GM19035 (cell line): ENCODE data around the gene CFAP45.
"Not testable (repeated sequence)": the region's sequence is repeated elsewhere in the genome, so short reads cannot be mapped to it uniquely, and the experiment has no call there.

Source experiments
- ATAC-seq: cut with Tn5 transposase; IDR thresholded peaks from one replicate; pipeline ENCODE4 v1.9.1; 2021; ENCODE audit not compliant: unreplicated experiment

The CFAP45 gene

DNA sequence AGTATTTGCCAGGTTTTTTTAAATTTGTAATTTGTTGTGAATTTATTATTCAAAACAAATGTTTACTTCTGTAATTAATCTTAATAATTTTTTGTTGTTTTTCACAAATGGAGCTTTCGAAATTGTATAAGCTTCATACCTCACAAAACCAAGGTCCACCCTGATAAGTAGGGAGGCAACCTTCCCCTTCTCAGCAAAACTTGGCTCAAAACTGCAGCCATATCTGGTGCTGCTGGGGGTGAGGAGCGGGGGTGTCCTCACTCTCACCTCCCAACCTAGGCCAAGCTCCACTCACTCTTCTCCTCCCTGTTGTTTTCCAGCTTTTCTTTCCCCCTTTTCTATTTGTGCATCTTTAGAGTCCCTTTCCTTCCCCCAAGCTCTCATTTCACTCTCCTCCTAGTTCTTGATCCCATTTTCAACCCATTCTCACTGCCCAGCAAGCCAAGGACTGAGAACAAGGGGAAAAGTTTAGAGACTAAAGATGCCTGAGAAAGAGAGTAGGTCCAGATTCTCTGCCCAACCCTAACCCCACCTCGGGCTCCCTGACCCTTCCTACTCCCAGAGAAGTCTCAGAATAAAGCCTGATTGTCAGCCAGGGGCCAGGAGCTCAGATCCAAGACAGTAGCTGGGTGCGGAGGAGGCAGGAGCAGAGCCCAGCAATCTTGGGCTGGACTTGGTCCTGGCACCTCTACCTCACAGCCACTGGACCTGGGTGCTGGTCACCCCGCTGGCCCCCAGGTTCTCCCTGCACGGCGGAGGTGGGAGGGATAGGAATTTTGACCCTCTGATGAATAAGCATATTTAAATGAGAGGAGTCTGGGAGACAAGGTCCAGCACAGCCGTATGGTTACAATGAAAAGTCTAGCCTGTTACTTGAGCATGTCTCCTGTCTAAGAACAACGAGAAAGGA, 8.3 kb upstream of the CFAP45 start:
- no peak for ATAC-seq

DNA sequence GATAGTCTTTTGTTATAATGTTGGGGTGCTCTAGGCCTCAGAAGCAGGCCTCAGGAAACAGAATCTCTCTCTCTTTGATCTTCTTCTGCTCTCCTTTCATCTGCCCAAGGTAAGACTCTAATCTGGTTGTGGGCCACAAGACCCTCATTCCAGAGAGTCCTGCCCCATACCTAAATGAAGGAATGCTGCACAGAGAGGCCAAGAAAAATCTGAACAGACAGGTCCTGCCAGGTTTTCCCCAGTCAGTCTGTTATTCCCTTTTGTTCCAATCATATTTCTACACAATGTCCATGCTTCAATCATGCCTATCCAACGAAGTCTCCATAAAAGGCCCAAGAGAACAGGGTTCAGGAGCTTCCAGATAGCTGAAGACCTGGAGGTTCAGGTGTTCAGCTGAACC, 7.0 kb upstream of the CFAP45 start:
- ATAC-seq = no peak

DNA sequence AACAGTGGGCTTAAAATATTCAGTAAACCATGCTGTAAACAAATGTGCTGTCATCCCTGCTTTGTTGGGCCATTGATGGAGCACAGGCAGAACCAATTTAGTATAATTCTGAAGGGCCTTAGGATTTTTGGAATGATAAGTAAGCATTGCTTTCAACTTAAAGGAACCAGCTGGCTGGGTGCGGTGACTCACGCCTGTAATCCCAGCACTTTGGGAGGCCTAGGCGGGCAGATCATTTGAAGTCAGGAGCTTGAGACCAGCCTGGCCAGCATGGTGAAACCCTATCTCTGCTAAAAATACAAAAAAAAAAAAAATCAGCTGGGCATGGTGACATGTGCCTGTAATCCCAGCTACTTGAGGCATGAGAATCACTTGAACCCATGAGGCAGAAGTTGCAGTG, 4.1 kb upstream of the CFAP45 start:
- ATAC-seq = not testable (repeated sequence)

DNA sequence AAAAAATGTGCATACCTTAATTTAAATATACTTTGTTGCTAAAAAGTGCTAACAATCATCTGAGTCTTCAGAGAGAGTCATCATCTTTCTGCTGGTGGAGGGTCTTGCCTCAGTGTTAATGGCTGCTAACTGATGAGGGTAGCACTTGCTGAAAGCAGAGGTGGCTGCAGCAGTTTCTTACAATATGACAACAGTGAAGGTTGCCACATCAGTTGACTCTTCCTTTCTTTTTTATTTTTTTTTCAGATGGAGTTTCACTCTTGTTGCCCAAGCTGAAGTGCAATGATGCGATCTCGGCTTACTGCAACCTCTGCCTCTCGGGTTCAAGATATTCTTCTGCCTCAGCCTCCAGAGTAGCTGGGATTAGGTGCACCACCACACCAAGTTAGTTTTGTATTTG, 2.6 kb upstream of the CFAP45 start:
- no peak for ATAC-seq

DNA sequence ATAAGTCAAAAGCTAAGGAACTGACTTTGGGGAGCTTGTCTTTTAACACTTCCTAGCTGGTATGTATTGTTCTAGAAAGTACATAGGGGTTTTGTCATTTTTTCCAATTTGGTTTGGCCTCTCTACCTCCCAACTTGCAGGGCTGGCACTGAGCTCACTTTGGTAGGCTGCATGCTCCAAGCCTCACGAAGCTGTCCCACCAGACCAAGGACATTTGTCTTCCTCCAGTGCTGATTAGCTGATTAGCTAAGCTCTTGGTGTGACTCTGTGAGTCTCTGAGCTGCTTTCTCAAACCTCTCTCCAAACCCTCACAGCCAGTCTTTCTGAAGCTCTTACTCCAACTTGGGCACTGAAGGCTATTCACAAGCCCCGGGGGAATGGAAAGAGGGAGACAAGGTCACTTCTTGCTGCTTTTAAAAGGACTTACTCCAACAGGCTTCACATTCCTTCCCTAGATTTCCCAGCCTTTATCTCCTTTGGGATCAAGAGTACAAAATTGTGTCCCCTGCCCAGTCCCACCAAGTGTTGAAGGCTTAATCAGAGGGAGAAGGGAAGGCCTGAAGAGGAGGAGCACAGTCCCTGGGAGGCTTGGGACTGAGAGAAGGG, 893 bp upstream of the CFAP45 start:
- ATAC-seq = no peak

DNA sequence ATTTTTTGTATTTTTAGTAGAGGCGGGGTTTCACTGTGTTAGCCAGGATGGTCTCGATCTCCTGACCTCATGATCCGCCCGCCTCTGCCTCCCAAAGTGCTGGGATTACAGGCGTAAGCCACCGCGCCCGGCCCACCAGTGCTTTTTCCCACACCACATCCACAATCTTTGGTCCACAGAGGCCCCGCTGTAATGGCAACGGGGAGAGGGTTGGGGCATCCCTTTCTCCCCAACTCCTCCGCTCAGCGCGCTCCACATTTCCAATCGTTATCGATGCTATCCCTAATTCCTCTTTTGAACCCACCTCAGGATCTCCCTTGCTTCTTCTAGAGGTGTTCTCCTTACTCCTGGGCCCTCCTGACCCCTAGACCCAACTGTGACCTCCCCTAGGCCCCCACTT, 331 bp downstream of the CFAP45 start:
- ATAC-seq = not testable (repeated sequence)

DNA sequence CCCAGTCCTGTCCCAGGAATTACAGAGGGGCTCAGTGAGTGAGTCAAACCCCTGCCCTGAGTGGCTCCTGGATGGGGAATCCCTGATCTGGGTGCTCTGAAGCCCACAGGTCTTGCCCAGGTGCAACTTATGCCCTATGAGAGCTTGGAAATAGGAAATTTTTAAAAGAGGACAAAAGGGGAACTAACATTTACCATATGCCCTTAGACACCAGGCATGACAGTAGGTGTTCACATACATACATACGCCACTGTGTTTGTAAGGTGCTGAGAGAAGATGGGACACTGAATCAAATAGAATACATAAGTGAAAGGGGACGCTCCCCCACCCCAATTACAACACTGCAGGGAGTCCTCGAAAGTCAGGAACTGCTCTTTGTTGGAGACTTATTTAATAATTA, 1.4 kb downstream of the CFAP45 start:
- ATAC-seq = no peak

DNA sequence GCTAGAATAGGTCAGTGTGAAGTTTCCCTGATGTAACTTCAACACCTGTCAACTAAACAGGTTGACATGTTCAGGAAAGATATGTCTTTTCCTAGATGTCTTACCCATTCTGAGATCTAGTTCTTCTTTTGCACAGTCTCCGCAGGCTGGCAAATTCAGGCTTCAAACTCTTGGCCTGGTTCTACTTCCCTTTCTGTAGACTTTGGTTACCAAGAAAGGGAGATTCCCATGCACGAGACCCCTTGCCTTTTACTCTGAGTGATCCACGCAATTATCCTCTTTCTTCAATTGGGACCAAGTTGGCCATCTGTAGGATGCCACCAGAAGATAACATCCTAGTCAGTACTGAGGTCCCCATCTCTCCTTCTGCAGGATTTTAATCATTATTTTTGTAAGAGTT, 2.0 kb downstream of the CFAP45 start:
- ATAC-seq = no peak

DNA sequence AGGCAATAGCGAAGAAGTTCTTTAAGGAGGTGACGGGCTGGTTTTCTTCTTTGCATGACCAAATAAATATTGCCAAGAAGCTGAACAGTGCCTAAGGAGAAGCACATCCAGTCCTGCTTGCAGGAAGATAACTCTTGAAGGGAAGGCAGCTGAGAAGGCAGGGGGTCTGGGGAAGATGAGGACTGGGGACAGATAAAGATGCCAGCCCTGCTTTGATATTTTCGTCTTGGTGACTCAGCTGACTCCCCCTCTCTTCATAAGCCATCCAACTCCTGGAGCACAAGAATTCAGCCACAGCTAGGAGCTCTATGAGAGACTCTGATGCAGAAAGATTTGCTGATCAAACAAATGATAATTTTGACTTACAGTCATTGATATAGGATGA, 3.4 kb downstream of the CFAP45 start:
- ATAC-seq = no peak

DNA sequence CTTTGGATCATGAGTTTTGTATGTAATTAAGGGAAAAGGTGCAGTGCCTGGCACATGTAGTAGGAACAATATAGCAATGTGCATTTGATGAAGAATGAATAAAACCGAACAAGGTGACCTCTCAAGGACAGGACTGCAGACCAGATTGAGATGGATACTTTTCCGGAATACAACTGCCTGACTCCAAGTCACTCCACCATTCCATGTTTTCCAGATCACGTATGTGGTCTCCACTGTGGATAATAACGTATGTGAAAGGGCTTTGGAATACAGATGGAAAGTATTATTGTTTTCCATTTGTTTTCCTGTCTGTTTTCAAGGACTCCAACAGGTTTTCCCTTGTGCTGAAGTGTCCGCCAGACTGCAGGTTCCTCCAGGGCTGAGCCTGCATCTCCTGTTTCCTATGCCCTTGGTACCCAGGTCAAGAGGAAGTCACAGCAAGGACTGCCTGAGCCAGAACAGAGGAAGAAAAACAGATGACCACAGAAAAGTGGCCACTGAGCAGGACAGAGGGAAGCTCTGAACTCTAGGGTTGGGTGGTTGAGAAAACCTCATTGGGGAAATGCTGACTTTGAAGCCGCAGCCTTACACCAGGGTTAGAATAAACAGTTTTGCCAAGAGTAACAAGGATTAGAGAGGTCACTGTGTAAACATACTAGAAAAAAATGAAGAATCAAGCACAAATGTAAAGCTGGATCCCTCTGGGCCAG, 4.0 kb downstream of the CFAP45 start:
- no peak for ATAC-seq

DNA sequence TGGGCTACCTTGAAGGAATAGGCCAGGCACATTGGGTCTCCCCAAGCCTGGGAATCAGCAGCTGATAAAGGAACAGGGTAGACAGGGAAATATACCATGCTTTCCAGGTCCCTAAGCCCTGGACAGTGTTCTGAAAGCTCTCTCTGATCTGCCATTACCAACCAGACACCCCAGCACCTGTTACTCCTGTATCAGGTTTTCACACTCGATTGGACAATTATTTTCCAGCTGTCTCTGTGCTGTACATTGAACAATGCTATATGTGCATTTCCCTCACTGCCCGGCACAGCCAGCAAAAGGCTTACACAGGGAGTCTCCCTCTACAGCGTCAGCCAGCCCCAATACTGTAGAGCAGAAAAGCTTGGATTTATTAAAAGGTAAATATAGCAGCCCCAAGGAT, 4.7 kb downstream of the CFAP45 start:
- ATAC-seq = no peak

DNA sequence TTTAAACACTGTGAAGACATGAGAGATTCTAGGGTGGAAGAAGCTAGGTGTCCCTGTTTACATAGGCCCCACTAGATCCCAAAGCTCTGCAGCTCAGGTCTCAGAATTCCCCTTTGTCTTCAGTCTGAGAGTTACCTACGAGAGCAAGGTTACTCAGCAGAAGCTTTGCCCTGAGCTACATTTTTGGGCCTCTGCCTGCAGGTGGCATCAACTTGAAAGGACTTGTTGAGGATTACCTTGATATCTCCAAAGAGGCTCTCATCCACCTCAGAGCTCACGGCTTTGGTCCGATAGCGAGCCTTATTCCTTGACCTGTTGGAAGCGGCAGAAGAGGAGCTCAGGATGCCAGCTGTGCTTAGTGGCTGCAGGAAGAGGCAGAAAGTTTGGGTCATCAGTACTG, 7.0 kb downstream of the CFAP45 start:
- no peak for ATAC-seq

DNA sequence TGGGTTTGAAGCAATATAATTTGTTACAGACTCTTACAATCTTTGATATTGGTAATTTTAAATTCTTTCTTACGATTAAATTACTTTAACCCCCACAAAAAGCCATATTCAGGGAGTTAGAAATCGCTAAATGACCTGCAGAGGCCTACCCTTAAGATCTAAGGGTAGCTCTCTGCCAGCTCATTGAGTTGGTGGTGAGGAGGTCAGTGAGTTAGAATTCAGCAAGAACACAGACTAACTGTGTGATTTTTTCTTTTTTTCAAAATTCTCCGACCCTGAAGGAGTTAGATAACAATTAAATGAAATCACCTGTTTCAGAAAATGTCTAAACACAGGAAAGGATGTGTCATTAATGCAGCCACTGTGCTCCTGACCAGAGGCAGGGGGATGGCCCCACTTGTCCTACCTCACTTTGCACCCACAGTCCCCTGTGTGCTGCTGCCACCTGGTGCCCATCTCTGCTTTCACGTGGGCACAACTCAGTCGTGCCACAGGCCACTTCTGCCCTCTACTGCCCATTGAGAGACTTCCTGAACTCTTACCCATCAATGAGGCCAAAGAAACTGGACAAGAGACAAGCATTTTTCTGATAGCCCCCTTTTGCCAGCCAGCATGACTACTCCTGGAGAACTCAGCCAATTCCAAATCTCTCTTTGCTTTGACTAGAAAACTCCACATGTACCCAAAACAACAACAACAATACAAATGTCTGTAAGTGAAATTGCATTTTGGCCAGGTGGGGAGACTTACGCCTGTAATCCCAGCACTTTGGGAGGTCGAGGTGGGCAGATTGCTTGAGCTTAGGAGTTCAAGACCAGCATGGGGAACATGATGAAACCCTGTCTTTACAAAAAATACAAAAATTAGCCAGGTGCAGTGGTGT, 8.4 kb downstream of the CFAP45 start:
- peak; percentile 67 for ATAC-seq

DNA sequence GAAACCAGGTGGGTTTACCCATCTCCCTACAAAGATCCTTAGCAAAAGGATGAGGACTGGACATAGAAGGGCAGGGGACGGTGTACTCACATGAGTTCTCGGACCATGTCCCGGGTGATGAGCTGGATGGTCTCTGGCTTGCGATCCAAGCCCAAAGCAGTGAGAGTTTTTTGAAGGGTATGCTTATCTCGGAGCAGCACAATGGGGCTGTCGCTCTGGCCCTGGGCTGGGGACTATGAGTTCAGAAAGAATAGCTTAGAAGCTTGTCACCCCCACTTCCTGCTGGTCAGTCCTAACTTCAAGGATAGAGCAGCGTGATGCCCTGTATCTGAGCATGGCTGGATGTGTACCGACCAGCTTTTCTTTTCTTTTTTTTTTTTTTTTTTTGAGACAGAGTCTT, 9.6 kb downstream of the CFAP45 start:
- ATAC-seq = no peak

DNA sequence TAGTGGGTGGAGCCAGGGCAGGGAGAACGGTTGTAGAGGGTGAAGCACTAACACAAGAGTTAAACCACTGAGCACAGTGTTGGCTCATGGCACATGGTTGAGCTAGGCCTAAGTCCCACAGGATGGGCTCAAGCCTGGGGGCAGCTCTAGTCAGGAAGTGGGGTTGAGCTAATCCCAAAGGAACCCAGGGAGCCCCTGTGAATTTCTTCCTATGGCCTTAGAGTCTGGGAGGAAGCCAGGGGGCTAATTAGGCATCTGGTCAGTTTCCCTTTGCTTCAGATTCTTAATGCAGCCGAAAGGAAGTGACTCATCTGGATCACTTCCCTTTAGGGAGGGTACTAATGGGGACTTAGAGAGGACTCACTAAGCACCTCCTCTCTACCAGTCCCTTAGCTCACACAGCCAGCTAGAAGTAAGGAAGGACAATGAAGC, 10.1 kb downstream of the CFAP45 start:
- peak; percentile 91 for ATAC-seq

DNA sequence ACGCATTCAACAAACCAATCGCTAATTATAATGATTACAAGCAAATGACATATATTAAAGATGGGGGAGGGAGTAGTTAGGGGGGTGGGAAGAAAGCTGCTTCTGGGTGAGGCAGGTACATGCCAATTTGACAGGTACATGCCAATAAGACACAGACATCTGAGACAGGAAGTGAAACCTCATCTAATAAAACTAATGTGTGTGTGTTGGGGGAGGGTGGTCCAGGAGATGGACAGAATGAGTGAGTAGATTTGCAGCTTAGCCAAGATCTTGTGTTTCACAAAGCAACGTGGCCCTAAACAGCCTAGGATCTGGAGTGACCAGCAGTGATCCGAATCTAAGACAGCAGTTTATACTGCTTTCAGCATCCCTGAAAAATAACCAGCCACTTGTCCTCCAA, 10.8 kb downstream of the CFAP45 start:
- no peak for ATAC-seq

DNA sequence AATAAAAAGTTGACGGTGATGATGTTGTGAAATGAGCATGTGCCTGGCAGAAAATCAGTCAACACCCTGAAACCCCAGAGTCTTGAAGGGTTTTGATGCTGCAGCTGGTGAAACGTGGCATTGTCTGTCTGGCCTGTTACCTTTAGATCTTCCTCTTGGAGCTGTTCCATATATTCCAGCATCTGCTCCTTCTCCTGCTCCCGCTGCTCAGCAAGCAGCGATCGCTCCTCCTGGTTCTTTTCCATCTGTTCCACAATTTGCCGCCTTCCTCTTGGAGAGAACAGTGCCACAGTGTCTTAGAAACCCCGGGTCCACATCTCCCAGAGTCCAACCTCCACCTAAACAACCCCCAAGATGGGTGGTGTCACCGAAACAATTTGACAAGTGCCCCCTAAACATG, 15.7 kb downstream of the CFAP45 start:
- ATAC-seq = no peak

DNA sequence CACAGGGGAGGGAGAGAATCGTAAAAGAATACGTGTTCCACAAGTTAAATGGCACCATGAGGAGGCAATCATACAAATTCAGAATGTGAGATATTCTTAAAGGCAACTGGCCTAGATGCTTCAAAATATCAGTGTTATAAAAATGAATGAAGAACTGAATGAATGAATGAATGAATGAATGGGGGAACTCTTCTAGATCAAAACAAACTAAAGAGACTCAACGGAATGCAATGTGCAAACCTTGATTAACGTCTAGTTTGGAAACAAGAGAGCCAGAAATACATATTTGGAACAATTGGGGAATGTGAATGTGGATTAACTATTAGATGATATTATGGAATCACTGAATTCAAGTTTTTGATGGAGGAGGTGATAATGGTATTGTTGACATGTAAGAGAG, 16.8 kb downstream of the CFAP45 start:
- ATAC-seq = no peak

DNA sequence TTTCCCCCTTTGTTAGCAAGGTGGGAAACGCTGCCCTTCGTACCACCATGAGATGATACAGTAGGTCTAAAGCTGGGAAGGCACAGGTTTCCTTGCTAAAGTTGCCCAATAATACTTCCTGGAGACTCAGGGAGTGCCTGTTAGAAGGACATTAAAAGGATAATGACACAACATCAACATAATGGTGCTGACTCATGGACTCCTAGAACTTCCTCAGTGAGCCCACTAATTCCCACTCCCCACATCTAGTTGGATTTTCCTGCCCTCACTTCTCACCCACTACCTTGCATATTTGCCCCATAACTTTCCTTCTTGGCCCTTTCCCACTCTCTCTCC, 17.5 kb downstream of the CFAP45 start:
- no peak for ATAC-seq

DNA sequence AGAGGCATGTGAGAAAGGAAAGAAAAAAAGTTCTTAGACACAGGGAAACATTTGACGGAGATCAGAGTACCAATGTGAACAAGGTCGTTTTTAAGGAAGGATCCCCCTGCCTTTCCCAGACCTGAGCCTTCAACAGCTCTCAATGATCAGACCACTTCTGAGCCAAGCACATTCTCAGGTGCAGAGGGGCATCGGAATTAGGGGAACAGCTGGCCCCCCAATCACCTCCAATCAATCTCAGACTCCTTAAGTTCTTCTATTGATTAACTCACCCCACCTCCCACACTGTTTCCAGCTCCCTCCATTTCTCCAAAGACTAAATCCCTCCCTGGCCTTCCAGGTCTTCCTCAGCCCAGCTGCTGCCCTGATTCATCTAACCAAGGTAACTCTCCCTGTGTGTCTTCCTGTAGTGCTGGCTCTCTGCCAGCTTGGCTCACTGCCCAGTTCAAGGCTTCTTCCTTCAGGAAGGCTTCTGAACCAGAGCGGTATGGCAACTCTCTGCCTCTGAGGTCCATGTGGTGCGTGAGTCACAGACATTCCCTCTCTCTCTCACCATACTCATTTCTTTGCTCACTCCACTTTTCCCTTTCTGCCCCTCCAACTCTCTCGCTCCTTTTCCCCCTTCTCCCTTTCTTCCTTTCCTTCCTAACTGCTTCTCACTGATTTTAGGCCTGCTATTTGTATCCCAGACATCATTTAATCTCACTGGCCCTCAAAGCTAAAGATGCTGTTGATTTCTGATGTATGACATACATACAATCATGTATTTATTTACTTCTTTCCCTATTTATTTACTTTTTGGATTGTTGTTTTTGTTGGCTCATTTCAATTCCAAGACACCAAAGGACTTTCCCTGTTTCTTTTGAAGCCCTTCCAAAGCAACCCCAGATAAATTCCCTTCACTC, 18.1 kb downstream of the CFAP45 start:
- no peak for ATAC-seq
